ENCODE measurements around the gene CHD9. TPM values are rescaled to one million over a fixed set of nuclear protein-coding genes. Genes with fewer than 3 reads are reported as not detected.

CHD9 gene
- total RNA-seq, 2 experiments from 2014 or later = 13.2 to 18.8 TPM

DNA sequence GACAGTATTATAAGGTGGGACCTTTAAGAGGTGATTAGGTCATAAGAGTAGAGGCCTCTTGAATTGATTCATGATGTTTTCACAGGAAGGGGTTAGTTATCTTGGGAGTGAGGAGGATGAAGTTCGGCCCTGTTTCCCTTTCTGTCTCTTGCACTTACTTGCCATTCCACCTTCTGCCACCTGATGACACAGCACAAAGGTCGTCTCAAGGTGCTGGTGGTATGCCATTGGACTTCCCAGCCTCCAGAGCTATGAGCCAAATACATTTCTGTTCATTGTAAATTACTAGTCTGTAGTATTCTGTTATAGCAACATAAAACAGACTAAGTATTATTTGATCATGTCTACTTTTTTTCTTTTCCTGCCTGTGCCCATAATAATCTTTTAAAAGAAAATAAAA lies 23.5 kb downstream of the CHD9 start:
- ATAC-seq (no peak), DNase-seq (no peak)
- intact Hi-C loops (cut with DNase I, micrococcal nuclease) = no loop called here
- Mint-ChIP-seq H3K36me3 (ENCODE audit: low read depth) (peaks cover 9% of the 10 kb centered on the region), H3K4me1 (peaks cover 3% of the 10 kb centered on the region), H3K27ac (no peak overlapping the region), H3K4me3 (no peak overlapping the region), H3K9me3 (ENCODE audit: low read depth) (peaks cover 8% of the 10 kb centered on the region), H3K27me3 (no peaks in the 10 kb centered on the region)
- ChIA-PET POLR2A (interaction anchor here (0.7 kb wide), 1 partner anchor 89 kb away, joined by 3 read pairs; no protein-coding TSS in a partner anchor), CTCF (no interaction called here)

DNA sequence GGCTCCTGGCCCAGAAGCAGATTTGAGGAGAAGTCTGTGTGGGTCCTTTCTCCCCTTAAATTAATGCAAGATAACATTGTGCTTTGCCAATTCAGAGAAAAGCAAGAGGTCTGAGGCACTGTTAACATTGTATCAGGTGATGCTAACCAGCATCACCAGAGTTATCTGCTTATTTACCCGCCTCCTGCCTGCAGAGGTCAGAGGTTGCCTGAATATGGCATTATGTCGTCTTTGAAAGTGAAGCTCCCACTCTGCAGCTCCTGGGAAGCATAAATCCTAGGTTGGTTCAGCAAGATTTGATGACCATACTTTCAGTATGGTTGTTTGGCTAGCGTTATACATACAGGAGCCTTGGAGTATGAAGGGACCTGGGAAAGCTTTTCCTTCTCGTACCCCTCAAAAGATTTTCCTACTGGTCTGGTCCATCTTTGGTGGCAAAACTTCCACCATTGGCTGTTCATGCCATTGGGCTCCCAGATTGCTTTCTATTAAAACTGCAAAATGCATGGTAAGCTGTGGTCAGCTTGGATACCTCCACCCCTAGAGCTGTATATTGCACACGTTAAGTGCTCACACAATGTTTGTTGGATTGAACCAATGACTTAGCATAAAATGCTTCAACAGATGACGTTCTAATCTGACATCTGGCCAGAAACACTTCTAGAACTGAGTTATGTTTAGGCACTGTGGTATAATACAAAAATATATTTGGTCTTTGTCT lies 24.1 kb downstream of the CHD9 start:
- Mint-ChIP-seq H3K4me1 (peaks cover 3% of the 10 kb centered on the region), H3K4me3 (no peak overlapping the region), H3K36me3 (ENCODE audit: low read depth) (peaks cover 5% of the 10 kb centered on the region), H3K9me3 (ENCODE audit: low read depth) (peaks cover 3% of the 10 kb centered on the region), H3K27me3 (no peaks in the 10 kb centered on the region), H3K27ac (no peak overlapping the region)
- intact Hi-C loops (cut with DNase I, micrococcal nuclease) = no loop called here
- POLR2A ChIA-PET = interaction anchor here (0.7 kb wide), 1 partner anchor 88 kb away, joined by 3 read pairs; no protein-coding TSS in a partner anchor
- CTCF ChIA-PET = no interaction called here
- DNase-seq = no peak
- no peak for ATAC-seq

DNA sequence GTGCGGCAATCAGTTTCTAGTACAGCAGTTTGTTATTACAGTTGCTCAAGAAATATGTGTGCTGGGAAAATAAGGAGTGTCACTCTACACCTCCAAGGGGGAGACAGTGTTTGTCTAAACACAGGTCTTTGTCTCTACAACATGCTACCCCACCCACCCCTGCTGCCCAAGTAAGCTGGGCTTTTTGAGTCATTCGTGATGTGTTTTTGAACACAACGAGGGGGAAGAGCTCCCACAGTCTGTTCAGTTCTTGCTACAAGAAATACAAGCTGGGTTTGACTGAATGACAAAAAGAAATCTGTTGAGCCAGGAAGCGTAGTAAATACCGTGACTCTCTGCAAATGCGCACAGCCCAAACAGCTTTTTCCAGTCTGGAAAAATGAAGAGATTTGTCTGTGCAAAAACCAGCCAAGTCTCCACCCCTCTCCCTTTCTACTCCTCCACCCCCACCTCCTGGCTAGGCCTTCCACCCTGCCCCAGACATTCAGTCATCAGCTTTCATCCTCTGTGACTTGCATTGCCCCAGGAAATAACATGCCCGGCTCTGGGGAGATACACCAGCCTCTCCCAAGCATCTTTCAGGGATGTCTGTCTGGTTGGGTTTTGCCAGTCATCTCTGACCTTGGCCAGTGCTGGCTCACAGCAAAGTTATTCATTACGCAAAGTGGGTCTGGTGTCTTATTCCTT lies 25.7 kb downstream of the CHD9 start:
- Mint-ChIP-seq H3K27ac (no peak overlapping the region), H3K36me3 (ENCODE audit: low read depth) (peaks cover 4% of the 10 kb centered on the region), H3K4me3 (no peak overlapping the region), H3K27me3 (no peaks in the 10 kb centered on the region), H3K9me3 (ENCODE audit: low read depth) (no peaks in the 10 kb centered on the region), H3K4me1 (peaks cover 3% of the 10 kb centered on the region)
- ChIA-PET POLR2A (no interaction called here), CTCF (no interaction called here)
- no peak for ATAC-seq
- DNase-seq = no peak
- intact Hi-C loops (cut with DNase I, micrococcal nuclease) = no loop called here

DNA sequence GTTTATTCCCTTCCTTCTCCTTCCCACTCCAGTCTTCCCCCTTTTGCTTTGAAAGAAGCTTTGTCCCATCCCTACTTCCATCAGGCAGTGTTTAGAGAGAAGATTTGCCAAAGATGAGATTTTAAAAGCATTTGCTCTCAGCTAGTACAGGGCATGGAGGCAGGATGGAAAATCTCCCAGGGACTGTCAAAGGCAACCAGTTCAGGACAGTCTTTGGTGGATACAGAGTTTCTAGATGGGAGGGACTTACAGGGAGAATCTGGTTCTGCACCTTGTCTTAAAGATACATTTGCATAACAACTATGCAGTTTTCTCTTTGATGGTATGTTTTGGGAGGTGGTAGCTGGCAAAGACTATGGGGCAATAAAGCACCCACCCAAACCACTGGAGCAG lies 26.2 kb downstream of the CHD9 start:
- H3K4me1 Mint-ChIP-seq = peaks cover 3% of the 10 kb centered on the region
- no peaks in the 10 kb centered on the region for H3K27me3 Mint-ChIP-seq
- no peak overlapping the region for H3K4me3 Mint-ChIP-seq
- DNase-seq = no peak
- CTCF ChIA-PET = no interaction called here
- ATAC-seq = no peak
- H3K36me3 Mint-ChIP-seq (ENCODE audit: low read depth) = no peaks in the 10 kb centered on the region
- H3K9me3 Mint-ChIP-seq (ENCODE audit: low read depth) = no peaks in the 10 kb centered on the region
- intact Hi-C loops (cut with DNase I, micrococcal nuclease) = no loop called here
- POLR2A ChIA-PET = interaction anchor here (0.5 kb wide), 1 partner anchor 114 kb away, joined by 3 read pairs; no protein-coding TSS in a partner anchor
- H3K27ac Mint-ChIP-seq = no peak overlapping the region

DNA sequence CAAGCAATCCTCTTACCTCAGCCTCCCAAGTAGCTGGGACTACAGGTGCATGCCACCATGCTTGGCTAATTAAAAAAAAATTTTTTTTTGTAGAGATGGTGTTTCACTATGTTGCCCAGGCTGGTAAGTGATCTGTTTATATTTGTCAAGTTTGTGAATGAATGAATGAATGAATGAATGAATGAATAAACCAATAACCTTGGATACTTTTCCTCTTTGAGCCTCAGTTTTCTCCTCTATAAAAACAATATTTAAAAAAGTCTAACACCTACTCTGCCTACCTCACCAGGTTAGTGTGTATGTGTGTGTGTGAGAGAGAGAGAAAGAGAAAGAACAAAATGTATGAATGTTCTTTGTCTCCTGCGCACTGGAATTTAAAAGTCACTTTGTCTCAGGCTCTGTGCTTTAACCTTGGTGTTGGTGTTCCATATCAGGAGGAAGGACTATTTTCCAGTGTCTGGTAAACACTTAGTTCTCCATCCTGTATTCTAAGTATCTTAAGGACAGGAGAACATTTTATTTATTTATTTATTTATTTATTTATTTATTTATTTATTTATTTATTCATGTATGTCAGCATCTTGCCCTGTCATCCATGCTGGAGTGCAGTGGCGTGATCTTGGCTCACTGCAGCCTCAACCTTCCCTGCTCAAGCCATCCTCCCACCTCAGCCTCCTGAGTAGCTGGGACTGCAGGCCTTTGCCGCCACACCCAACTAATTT lies 27.1 kb downstream of the CHD9 start:
- ATAC-seq (no peak), DNase-seq (no peak)
- no peaks in the 10 kb centered on the region for H3K36me3 Mint-ChIP-seq (ENCODE audit: low read depth)
- H3K4me3 Mint-ChIP-seq = no peak overlapping the region
- POLR2A ChIA-PET = no interaction called here
- CTCF ChIA-PET = interaction anchor here (0.6 to 0.8 kb wide), 2 partner anchors 10 to 27 kb away, joined by 3 read pairs; partner anchors contain the start of gene CHD9
- no peaks in the 10 kb centered on the region for H3K9me3 Mint-ChIP-seq (ENCODE audit: low read depth)
- intact Hi-C loops (cut with DNase I, micrococcal nuclease) = no loop called here
- no peak overlapping the region for H3K27ac Mint-ChIP-seq
- no peaks in the 10 kb centered on the region for H3K27me3 Mint-ChIP-seq
- peaks cover 3% of the 10 kb centered on the region for H3K4me1 Mint-ChIP-seq

DNA sequence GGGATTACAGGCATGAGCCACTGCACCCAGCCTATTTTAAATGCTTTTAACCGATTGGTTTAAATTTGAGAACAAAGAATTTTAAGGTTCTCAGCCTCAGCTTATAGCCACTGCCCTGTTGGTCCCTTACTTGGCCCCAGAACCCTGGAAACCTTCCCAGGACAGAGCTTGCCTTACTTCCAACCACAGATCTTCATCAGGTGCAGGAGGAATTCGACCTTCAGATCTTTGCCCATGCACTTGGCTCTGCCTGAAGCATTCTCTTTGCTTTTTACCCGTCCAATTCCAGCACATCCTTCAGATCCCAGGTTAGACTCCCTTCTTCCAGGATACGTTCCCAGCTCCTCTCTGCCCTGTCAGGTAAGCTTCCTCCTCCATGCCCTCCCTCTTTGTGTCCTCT lies 27.7 kb downstream of the CHD9 start:
- H3K36me3 Mint-ChIP-seq (ENCODE audit: low read depth) = no peaks in the 10 kb centered on the region
- intact Hi-C loops (cut with DNase I, micrococcal nuclease) = no loop called here
- H3K27ac Mint-ChIP-seq = no peak overlapping the region
- H3K9me3 Mint-ChIP-seq (ENCODE audit: low read depth) = no peaks in the 10 kb centered on the region
- no peak overlapping the region for H3K4me3 Mint-ChIP-seq
- H3K4me1 Mint-ChIP-seq = peaks cover 3% of the 10 kb centered on the region
- no peak for DNase-seq
- H3K27me3 Mint-ChIP-seq = no peaks in the 10 kb centered on the region
- no peak for ATAC-seq
- ChIA-PET POLR2A (no interaction called here), CTCF (interaction anchor here (0.6 to 0.8 kb wide), 2 partner anchors 11 to 27 kb away, joined by 3 read pairs; partner anchors contain the start of gene CHD9)

DNA sequence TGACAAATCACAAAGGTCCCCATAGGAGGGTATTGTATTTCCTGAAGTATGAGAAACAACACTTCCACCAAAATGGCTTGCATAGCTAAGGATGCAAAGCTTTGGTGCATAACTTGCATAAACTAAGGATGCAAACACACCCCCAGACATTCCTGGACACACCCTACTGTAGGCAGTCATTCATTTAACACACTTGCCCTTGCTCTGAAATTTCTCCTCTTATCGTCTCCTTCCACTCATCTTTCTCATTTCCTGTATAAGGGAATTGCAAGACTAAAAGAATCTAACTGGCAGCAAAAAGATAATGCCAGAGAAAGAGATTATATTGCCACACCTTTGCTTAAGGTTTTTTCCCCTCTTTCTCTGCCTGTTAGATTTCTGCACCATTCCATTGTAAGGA lies 28.3 kb downstream of the CHD9 start:
- ATAC-seq = no peak
- H3K27ac Mint-ChIP-seq = no peak overlapping the region
- H3K4me3 Mint-ChIP-seq = no peak overlapping the region
- ChIA-PET POLR2A (no interaction called here), CTCF (no interaction called here)
- no peak for DNase-seq
- H3K9me3 Mint-ChIP-seq (ENCODE audit: low read depth) = no peaks in the 10 kb centered on the region
- H3K27me3 Mint-ChIP-seq = no peaks in the 10 kb centered on the region
- no peaks in the 10 kb centered on the region for H3K36me3 Mint-ChIP-seq (ENCODE audit: low read depth)
- intact Hi-C loops (cut with DNase I, micrococcal nuclease) = no loop called here
- peaks cover 2% of the 10 kb centered on the region for H3K4me1 Mint-ChIP-seq

DNA sequence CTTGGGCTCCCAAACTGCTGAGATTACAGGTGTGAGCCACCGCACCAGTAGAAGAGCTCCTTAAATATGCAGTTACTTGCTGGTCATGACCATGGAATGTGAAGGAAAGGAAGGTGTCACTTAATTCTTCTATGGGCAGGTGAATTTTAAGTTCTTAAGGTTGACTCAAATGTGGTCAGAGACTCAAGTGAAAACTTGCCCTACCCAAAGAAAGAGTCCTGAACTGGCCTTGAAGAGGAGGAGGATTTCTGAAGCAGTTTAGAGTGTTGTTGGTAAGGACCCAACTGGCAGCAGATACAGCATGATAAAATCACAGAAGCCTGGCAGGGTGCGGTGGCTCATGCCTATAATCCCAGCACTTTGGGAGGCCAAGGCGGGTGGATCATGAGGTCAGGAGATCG lies 29.4 kb downstream of the CHD9 start:
- ChIA-PET CTCF (no interaction called here), POLR2A (no interaction called here)
- DNase-seq = no peak
- no peaks in the 10 kb centered on the region for H3K27me3 Mint-ChIP-seq
- H3K36me3 Mint-ChIP-seq (ENCODE audit: low read depth) = no peaks in the 10 kb centered on the region
- H3K9me3 Mint-ChIP-seq (ENCODE audit: low read depth) = no peaks in the 10 kb centered on the region
- intact Hi-C loops (cut with DNase I, micrococcal nuclease) = no loop called here
- no peak overlapping the region for H3K4me3 Mint-ChIP-seq
- ATAC-seq = no peak
- H3K4me1 Mint-ChIP-seq = no peaks in the 10 kb centered on the region
- H3K27ac Mint-ChIP-seq = no peak overlapping the region

DNA sequence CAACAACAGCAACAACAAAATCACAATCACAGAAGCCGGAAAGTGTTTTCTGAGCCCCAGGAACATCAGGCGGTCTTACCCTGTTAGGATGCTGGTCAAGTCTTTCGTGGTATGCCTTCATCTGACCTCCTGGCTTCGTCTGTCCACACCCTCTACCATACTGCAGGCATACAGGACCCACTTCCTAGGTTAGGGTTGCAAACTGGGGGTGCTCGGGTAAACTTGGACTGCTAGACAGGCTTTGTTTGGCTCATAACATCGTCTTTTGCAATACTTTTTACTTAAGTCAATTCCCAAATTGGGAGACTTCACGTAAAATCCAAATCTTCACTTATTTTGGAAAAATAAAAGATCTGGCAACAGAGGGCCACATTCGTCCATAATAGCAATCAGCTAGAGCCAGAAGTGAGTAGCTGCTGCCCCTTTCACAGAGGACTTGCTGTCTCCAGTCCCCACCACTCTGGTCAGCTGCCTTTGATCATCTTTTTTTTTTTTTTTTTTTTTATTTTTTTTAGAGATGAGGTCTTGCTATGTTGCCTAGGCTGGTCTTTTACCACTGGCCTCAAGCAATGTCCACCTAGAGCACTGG lies 30.0 kb downstream of the CHD9 start:
- Mint-ChIP-seq H3K4me1 (no peaks in the 10 kb centered on the region), H3K36me3 (ENCODE audit: low read depth) (no peaks in the 10 kb centered on the region), H3K4me3 (no peak overlapping the region), H3K27ac (no peak overlapping the region), H3K27me3 (no peaks in the 10 kb centered on the region), H3K9me3 (ENCODE audit: low read depth) (no peaks in the 10 kb centered on the region)
- CTCF ChIA-PET = no interaction called here
- DNase-seq (no peak), ATAC-seq (no peak)
- intact Hi-C loops (cut with DNase I, micrococcal nuclease) = no loop called here
- POLR2A ChIA-PET = no interaction called here

DNA sequence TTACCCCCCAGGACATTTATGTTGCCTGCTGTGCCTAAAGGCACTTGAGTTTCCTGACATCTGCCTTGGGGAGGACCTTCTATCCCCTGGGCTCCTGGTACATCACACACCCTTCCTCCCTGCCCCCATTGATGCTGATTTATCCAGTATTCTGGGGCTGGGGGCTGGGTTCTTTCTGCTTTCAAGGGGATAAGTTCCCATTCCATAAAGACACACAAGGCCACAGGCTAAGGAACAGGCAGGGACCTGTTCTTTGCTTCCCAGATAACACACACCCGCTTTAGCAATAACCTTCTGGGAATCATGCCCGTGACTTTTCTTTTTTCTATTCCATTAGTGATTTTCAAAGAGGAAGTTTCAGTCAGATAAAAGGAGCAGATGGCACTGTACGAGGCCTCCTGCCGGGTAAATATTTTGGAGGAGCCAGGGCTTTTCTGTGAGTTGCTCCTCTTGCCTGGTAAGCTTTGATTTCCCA lies 30.6 kb downstream of the CHD9 start:
- H3K27me3 Mint-ChIP-seq = peaks cover 2% of the 10 kb centered on the region
- no peak overlapping the region for H3K27ac Mint-ChIP-seq
- ChIA-PET POLR2A (no interaction called here), CTCF (no interaction called here)
- no peak for ATAC-seq
- no peaks in the 10 kb centered on the region for H3K9me3 Mint-ChIP-seq (ENCODE audit: low read depth)
- no peak overlapping the region for H3K4me3 Mint-ChIP-seq
- H3K4me1 Mint-ChIP-seq = peaks cover 5% of the 10 kb centered on the region
- H3K36me3 Mint-ChIP-seq (ENCODE audit: low read depth) = no peaks in the 10 kb centered on the region
- intact Hi-C loops (cut with DNase I, micrococcal nuclease) = no loop called here
- DNase-seq = no peak

DNA sequence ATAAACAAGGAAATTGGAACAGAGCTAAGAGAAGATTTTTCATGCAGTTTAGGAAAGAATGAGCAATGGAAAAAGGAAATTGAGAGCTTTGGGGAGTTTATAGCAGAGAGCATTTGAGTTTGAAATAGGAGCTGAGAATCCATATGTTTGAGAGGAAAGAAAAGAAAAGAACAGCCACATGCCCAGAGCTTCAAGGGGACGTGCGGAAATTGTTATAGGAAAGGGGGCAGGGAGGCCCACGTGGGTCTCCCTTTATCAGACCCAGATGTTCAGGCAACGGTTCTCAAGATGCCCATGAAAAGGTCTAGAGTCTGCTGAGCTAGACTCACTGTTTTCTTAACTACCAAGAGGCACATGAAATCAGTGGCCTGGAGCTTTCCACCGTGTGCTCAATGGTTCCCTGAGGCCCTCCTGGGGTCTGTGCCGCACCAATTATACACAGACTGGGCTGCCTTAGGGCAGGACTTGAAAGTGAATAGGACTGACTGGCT lies 31.2 kb downstream of the CHD9 start:
- Mint-ChIP-seq H3K27ac (no peak overlapping the region), H3K9me3 (ENCODE audit: low read depth) (no peaks in the 10 kb centered on the region), H3K4me3 (no peak overlapping the region), H3K36me3 (ENCODE audit: low read depth) (no peaks in the 10 kb centered on the region), H3K4me1 (peaks cover 10% of the 10 kb centered on the region), H3K27me3 (peaks cover 2% of the 10 kb centered on the region)
- CTCF ChIA-PET = no interaction called here
- no peak for DNase-seq
- intact Hi-C loops (cut with DNase I, micrococcal nuclease) = no loop called here
- POLR2A ChIA-PET = no interaction called here
- ATAC-seq = no peak

All from activated CD4-positive, alpha-beta T cell treated with anti-CD3 and anti-CD28 coated beads for 36 hours (primary cell).